ENCODE measurements around the gene CACNA2D3. TPM values are rescaled to one million over a fixed set of nuclear protein-coding genes. Genes with fewer than 3 reads are reported as not detected.

Gene CACNA2D3
- total RNA-seq, 2 experiments from 2014 or later: not detected

Other genes starting within 250 kb of the CACNA2D3 start
- gene ACTR8, start 240.4 kb upstream of the CACNA2D3 start, total RNA-seq: 10 to 100 TPM; 32.0 to 33.1 TPM
- 10 to 100 TPM; 55.3 to 56.4 TPM for gene SELENOK, start 230.7 kb upstream of the CACNA2D3 start, total RNA-seq

All from activated CD4-positive, alpha-beta memory T cell treated with anti-CD3 and anti-CD28 coated beads for 36 hours (primary cell).